PC-9 (cell line): ENCODE measurements around the gene TBX18. TPM values are rescaled to one million over a fixed set of nuclear protein-coding genes. Genes with fewer than 3 reads are reported as not detected.

Experiments
- BruUV-seq: library from RNA; stranded (reverse); fragments of 400-500 nt; replicated peaks from 2 replicates; lab custom pipeline; 2021; lab: Mats Ljungman, UMichigan
- CTCF ChIA-PET: fragments of 300-600 bp; sonication (Branson Sonifier 250); formaldehyde crosslinking; loops from one replicate; lab custom pipeline; 2022; ENCODE audit warnings: antibody characterized with exemption; lab: Charles Lee
- POLR2A ChIA-PET: fragments of 300-600 bp; sonication (Branson Sonifier 250); formaldehyde crosslinking; loops from one replicate; lab custom pipeline; 2022; ENCODE audit warnings: antibody characterized with exemption; ENCODE audit not compliant: unreplicated experiment; lab: Charles Lee
- DNase-seq, 2 experiments: peaks; one replicate each; pipeline versions ENCODE4 v3.0.0 to v3.0.0-alpha.2; 2015 to 2022; ENCODE audit warnings: mixed read lengths in 1 of 2
- H2AFZ ChIP-seq: fragments of 200-600 bp; sonication (generic); 2 replicates; pipeline ENCODE4 v1.8.1; 2017; ENCODE audit warnings: antibody characterized with exemption
- H3F3A ChIP-seq: fragments of 200-600 bp; sonication (generic); 2 replicates; pipeline ENCODE4 v1.8.1; 2017; ENCODE audit warnings: antibody characterized with exemption, mild to moderate bottlenecking, low read depth; ENCODE audit not compliant: insufficient read depth
- H3K27ac ChIP-seq: fragments of 200-600 bp; sonication (generic); 2 replicates; pipeline ENCODE4 v1.6.1; 2016; ENCODE audit warnings: mixed run types
- H3K27me3 ChIP-seq: fragments of 200-600 bp; sonication (generic); 2 replicates; pipeline ENCODE4 v1.6.1; 2016; ENCODE audit warnings: low read depth, mixed run types; ENCODE audit not compliant: insufficient read depth
- H3K36me3 ChIP-seq: fragments of 200-600 bp; sonication (generic); 2 replicates; pipeline ENCODE4 v1.6.1; 2016; ENCODE audit warnings: low read depth, mixed run types
- H3K4me1 ChIP-seq: fragments of 200-600 bp; sonication (generic); replicated peaks from 2 replicates; pipeline ENCODE4 v1.6.1; 2016; ENCODE audit warnings: mixed run types; ENCODE audit not compliant: insufficient read depth
- H3K4me2 ChIP-seq: fragments of 200-600 bp; sonication (generic); 2 replicates; pipeline ENCODE4 v1.6.1; 2017; ENCODE audit warnings: mixed run types
- H3K4me3 ChIP-seq: fragments of 200-600 bp; sonication (generic); 2 replicates; pipeline ENCODE4 v1.6.1; 2016; ENCODE audit warnings: mixed run types
- H3K79me2 ChIP-seq: fragments of 200-600 bp; sonication (generic); 2 replicates; pipeline ENCODE4 v1.6.1; 2017; ENCODE audit warnings: low read depth, mixed run types
- H3K9me2 ChIP-seq: fragments of 200-600 bp; sonication (generic); 2 replicates; pipeline ENCODE4 v1.8.1; 2017; ENCODE audit warnings: mild to moderate bottlenecking; ENCODE audit not compliant: insufficient read depth
- H3K9me3 ChIP-seq: fragments of 200-600 bp; sonication (generic); 2 replicates; pipeline ENCODE4 v1.8.1; 2016; ENCODE audit warnings: low read depth; ENCODE audit not compliant: insufficient read depth
- H4K20me1 ChIP-seq: fragments of 200-600 bp; sonication (generic); 2 replicates; pipeline ENCODE4 v1.8.1; 2017; ENCODE audit not compliant: insufficient read depth
- CTCF ChIP-seq: fragments of 200-600 bp; sonication (generic); conservative IDR thresholded peaks from 2 replicates; pipeline ENCODE4 v1.6.1; 2017; ENCODE audit warnings: mixed run types, antibody characterized with exemption, mild to moderate bottlenecking, moderate library complexity
- EZH2 ChIP-seq: fragments of 200-600 bp; sonication (generic); IDR thresholded peaks from 2 replicates; pipeline ENCODE4 v1.8.0; 2017; ENCODE audit warnings: antibody characterized with exemption, low read depth
- intact Hi-C: fragments of 100-400 bp; cut with micrococcal nuclease; formaldehyde crosslinking; loops from one replicate; pipeline ENCODE4 v1.10.0; 2022; ENCODE audit not compliant: unreplicated experiment
- total RNA-seq: library from RNA; stranded (reverse); gene quantifications from 2 replicates; pipeline ENCODE4 v1.2.3, GENCODE V29; 2021

TBX18 gene
- total RNA-seq, 1 experiment from 2014 or later = not detected

GRCh38 chr6:84648444-84648843 is 116.0 kb downstream of the TBX18 start:
- H3K36me3 ChIP-seq = no peaks in the 10 kb centered on the region
- no peak overlapping the region for H3K4me2 ChIP-seq
- H2AFZ ChIP-seq = no peak overlapping the region
- TF ChIP-seq EZH2 (no peak), CTCF (no peak)
- POLR2A ChIA-PET = no interaction called here
- no peaks in the 10 kb centered on the region for H3K9me2 ChIP-seq
- H3K79me2 ChIP-seq = no peaks in the 10 kb centered on the region
- H3K4me3 ChIP-seq = no peak overlapping the region
- no peaks in the 10 kb centered on the region; the same call in 1 of the 2 replicates for H3K9me3 ChIP-seq
- H3K27ac ChIP-seq = no peak overlapping the region
- no peaks in the 10 kb centered on the region for H3K27me3 ChIP-seq
- peaks cover 47% of the 10 kb centered on the region for H3K4me1 ChIP-seq
- BruUV-seq = no TSS peak
- no peaks in the 10 kb centered on the region for H4K20me1 ChIP-seq
- intact Hi-C loops = loop anchor here (5.0 kb wide), 1 partner anchor 181 kb away; no protein-coding TSS in a partner anchor
- CTCF ChIA-PET = no interaction called here
- H3F3A ChIP-seq = peaks cover 19% of the 10 kb centered on the region
- DNase-seq = no peak

GRCh38 chr6:84645563-84646266 is 118.7 kb downstream of the TBX18 start:
- no peaks in the 10 kb centered on the region for H3K9me3 ChIP-seq
- BruUV-seq = no TSS peak
- H3K27me3 ChIP-seq = no peaks in the 10 kb centered on the region
- TF ChIP-seq CTCF (no peak), EZH2 (no peak)
- H4K20me1 ChIP-seq = no peaks in the 10 kb centered on the region
- H3K79me2 ChIP-seq = no peaks in the 10 kb centered on the region
- H2AFZ ChIP-seq = no peak overlapping the region
- CTCF ChIA-PET = no interaction called here
- POLR2A ChIA-PET = interaction anchor here (0.6 kb wide), 1 partner anchor 40 kb away, joined by 3 read pairs; no protein-coding TSS in a partner anchor
- H3K4me1 ChIP-seq = peaks cover 41% of the 10 kb centered on the region
- no peaks in the 10 kb centered on the region for H3K36me3 ChIP-seq
- H3K9me2 ChIP-seq = no peaks in the 10 kb centered on the region
- peak overlapping the region; percentile 71 for H3K27ac ChIP-seq
- intact Hi-C loops = loop anchor here (1.0 to 5.0 kb wide), 2 partner anchors 10 to 178 kb away; no protein-coding TSS in a partner anchor
- H3F3A ChIP-seq = peaks cover 24% of the 10 kb centered on the region
- H3K4me3 ChIP-seq = no peak overlapping the region
- peak in 1 of 2 experiments; percentile 75 for DNase-seq
- H3K4me2 ChIP-seq = peak overlapping the region; percentile 49

- H3K27me3 ChIP-seq = no peaks in the 10 kb centered on the region
- ChIA-PET POLR2A (no interaction called here), CTCF (no interaction called here)
- H3K27ac ChIP-seq = peak overlapping the region; percentile 71
- H3K4me3 ChIP-seq = no peak overlapping the region
- peaks cover 24% of the 10 kb centered on the region for H3F3A ChIP-seq
- H3K9me2 ChIP-seq = no peaks in the 10 kb centered on the region
- no peaks in the 10 kb centered on the region for H3K79me2 ChIP-seq
- no peaks in the 10 kb centered on the region for H3K36me3 ChIP-seq
- no peak overlapping the region for H2AFZ ChIP-seq
- intact Hi-C loops = loop anchor here (1.0 to 5.0 kb wide), 2 partner anchors 10 to 178 kb away; no protein-coding TSS in a partner anchor
- peak overlapping the region; percentile 49 for H3K4me2 ChIP-seq
- peaks cover 41% of the 10 kb centered on the region for H3K4me1 ChIP-seq
- BruUV-seq = no TSS peak
- H3K9me3 ChIP-seq = no peaks in the 10 kb centered on the region
- peak in 1 of 2 experiments; percentile 87 for DNase-seq
- TF ChIP-seq EZH2 = no peak
- no peak for TF ChIP-seq CTCF
- no peaks in the 10 kb centered on the region for H4K20me1 ChIP-seq
Measured at GRCh38 chr6:84645000-84645399, 119.4 kb downstream of the TBX18 start.
